Stimulated activated CD4-positive, alpha-beta T cell treated with anti-CD3 and anti-CD28 coated beads, Interleukin-2, amount 100 ng/mL, for 24 hours (primary cell): ENCODE measurements around the gene ASB1.
"Not testable (repeated sequence)": the region's sequence is repeated elsewhere in the genome, so short reads cannot be mapped to it uniquely, and the experiment has no call there.

Experiments used
- DNase-seq, 2 donors: peaks; one replicate each; pipeline ENCODE4 v3.0.0-alpha.2; 2020

Gene ASB1

DNA sequence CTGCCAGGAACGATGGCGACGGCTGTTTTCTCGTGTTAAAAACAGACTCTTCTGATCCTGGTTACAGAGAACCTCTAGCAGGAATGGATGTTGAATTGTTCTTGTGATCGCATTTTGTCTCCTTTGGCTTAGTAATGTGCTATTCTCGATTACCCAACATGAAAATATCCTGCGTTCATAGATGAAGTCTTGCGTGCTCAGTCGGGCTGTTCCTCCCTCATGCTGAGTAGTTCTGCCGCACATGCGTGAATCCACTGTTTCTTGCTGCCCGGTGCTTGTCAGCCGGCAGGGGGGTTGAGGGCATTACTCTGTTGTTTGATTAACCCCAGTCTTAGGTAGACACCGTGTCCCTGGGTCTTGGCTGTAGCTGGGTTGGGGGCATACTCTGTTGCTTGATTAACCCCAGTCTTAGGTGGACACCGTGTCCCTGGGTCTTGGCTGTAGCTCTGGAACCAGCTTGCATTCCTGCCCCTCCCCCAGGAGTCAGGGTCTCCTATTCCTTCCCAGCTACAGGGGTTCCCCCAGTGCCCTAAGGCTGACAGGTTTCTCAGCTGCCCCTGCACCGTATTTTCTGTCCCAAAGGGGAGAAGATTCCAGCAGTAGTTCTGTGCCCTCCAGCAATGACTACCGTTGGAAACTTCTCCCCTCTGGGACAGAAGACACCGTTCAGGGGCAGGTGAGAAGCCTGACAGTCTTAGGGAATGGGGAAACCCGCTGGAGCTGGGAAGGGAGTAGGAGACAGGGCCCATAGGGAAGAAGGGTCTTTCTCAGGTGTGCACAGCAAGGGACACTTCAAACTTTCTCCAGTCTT, 22.1 kb upstream of the ASB1 start:
- no peak for DNase-seq

DNA sequence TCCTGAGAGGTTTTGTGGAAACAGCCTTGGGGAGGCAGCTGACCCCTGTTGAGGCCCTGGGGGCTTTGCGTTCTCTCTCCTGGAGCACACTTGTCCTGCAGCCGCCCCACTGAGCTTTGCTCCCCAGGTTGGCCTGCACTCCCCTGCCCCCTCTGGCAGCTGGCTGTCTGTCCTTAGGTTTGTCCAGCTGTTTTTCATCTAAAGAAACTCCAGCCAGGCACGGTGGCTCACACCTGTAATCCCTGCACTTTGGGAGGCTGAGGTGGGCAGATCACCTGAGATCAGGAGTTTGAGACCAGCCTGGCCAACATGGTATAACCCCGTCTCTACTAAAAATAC, 21.5 kb upstream of the ASB1 start:
- DNase-seq = not testable (repeated sequence)

DNA sequence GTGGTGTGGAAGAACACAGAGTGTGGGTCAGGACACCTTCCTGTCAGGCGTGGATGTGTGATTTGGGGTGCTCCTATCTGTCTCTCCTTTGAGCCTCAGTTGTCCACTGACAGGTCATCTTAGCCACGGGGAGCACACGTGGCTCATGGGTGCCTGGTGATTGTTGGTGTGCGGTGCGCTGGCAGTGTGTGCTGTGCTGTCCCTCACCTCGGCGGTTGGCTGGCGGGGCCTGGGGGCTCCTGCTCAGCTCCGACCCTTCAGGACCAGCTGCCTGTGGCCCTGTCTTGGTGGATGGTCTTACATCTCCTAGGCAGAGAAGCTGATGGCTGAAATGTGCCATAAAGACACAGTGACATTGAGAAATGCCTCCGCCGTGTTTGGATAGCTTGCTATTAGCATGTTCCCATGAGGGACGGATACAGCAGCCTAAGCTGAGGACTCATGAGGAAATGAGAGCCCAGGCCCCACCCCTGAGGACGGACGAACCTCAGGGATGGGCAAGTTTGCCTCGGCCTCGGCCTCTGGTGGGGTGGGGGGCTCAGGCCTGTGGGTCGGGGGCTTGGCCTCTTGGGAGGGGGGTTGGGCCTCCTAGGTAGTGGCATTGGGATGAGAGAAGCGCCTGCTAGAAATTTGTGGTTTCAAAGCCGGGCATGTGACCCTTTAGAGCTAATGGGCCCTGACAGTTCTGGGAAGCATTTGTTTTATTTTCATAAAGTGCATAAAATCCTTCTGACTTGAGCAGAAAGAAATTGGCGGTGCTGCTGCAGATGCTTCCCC, 20.3 kb upstream of the ASB1 start:
- DNase-seq = no peak

DNA sequence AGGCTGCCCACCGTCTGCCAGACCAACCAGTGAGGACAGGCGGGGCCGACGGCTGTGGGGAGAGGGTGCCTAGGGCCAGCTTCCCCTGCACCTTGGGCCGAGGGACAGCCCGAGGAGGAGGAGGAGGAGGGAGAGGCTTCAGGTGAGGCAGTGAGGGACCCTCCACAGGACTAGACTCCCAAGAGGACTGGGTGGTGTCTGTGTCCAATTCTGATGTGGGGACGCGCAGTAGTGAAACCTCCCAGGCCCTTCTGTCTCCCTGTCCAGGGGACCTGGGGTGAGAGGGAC, 19.8 kb upstream of the ASB1 start:
- no peak for DNase-seq

DNA sequence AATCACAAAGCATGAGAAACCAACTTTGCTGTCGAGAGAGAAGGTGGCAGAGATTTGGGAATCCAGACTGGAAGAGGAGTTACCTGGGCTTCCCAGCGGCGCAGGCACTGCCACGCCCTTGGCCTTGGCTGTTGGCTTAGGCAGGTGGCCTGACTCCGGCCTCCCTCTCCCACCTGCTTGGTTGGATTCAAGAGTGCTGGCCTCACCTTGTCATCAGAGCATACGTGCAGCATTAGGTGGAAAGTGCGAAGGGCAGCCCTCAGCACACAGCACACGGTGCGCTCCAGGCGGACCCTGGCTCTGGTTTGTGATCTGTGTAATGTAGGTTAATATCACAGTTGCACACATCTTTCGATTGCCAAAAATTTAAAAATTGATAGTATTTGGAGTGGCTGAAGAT, 19.2 kb upstream of the ASB1 start:
- no peak for DNase-seq

DNA sequence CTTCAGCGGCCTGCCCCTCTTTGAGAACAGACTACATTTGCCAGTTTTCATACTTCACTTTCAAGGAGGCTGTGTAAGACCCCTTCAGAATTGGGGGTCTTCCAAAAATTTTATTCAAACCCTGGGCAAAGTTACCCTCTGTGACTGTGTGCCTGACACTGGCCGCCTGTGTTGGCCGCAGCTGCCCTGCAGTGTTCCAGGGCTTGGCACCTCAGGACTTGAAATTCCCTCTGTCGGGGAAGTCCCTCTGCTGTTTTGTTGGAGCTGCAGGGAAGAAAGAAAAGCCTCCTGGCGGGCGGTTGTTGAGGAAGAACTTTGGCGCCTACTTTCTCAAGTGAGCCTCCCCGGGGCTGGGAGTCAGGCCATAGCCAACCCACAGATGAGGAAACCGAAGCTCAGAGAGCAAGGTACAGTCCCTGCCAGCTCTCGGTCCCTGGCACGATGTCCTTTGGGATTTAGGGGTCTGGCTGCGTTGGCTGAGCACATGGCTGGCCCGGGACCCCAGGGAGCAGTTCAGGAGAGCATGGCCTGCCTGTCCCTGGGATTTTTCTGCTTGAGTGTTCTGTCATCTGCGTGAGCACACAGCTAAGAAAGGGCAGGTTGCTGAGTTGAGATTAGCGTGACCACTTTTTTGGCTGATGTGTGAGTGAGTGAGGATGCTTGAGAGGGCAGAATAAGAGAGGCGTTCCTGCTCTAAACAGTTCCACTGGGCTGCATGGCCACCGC, 17.9 kb upstream of the ASB1 start:
- no peak for DNase-seq

DNA sequence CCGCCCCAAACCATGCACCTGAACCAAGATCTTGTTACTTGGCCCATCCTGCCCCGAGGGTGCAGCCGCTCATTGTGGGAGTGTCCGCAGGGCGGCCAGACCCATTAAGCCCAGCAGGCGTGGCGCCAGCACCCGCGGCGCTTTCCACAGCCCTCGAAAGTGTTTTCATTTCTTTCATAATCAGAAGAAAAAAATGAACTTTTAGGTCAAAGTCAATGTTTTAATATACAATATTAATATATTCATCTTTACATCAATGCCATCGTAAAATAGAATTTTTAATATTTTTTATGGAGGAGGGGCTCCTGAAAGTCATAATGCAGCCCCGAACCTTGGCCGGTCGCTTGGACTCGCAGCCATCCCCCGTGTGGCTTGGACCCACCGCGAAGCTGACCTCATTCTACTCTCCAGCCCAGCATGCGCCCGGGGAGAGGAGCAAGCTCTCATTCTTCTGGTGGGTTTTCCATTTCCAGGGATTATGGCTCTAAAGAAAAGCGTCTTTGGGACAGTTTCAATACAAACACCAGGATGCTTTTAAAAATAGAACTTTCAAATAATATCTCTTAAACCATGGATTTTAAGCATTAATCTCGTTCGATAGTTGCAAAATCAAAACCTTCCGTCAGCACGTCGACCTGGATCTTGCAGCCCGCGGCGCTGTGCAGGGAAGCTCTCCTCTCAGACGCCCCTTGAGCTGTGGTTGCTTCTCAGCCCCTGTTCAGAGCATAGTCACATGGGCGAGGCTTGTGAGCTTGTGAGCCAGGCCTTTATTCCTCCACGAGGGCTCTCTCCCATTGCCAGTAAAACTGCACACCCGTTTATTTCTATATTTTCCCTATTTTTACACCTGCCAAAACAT, 17.2 kb upstream of the ASB1 start:
- no peak for DNase-seq

DNA sequence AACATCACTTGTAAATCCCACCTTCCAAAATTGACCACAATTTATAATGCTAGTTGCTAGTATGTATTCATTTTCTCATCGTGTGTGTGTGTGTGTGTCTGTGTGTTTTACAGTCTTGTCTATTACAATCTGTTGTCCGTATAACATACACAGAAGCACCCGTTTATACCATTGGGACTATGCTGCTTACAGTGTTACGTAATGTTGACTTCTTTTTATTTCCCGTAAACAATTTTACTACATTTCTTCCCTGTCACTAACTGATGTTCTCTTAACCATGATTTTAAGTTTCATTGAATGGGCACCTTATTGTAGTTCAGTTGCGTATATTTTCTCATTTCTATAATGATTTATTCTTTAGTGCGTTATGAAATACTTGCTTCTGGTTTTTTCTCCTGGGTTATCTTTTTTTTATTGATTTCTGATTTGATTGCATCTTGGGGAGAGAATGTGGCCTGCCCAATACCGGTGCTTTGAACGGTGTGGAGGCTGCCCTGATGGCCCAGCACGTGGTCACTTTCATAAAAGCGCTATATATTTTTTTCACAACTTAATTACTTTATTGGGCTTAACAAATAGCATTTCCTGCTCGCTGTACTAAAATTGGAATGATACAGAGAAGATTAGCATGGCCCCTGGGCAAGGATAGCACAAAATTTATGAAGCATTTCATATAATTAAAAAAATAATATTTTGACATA, 14.5 kb upstream of the ASB1 start:
- DNase-seq = no peak

DNA sequence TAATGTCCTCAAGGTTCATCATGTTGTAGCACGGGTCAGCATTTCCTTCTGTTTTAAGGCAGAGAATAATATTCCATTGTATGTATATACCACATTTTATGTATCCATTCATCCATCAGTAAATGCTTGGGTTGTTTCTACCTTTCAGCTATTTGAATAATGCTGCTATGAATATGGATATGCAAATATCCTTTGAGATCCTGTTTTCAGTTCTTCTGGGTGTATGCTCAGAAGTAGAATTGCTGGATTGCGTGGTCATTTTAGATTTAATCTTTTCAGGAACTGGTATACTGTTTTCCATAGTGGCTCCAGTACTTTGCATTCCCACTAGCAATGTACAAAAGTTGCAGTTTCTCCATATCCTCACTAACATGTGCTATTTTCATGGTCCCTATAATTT, 13.4 kb upstream of the ASB1 start:
- no peak for DNase-seq

DNA sequence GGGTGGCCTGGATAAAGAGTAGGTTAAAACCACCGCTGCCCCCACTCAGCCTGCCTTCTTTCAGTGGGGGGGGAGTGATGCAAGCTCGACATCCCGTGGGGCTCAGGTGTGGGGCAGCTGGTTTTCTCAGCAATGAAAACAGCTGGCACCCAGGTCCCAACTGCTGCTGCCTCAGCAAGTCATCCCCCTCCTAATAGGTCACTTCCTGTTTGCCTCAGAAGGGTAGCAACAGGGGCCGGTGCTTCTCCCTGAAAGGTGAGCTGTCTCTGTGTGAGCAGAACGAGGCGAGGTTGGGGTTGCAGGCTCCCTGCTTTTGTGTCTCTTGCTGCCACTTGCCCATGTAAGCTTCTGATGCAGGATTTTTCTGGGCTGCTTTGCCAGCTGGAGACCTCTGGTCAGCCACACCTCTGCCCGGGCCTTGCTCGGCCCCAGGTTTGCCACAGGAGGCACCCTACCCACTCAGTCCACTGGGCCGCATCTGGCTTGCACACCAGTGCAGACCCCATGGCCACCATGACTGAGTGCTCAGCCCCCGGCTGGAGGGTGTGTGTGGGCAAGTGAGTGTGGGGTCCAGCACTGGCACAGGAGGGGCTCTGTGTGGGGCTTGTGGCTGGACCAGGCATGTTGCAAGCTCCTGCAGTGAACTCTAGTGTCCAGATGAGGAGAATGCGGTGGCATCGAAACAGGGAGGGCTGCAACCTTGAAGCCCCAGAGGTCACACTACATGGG, 11.5 kb upstream of the ASB1 start:
- peak in 1 of 2 donors; percentile 14 for DNase-seq

DNA sequence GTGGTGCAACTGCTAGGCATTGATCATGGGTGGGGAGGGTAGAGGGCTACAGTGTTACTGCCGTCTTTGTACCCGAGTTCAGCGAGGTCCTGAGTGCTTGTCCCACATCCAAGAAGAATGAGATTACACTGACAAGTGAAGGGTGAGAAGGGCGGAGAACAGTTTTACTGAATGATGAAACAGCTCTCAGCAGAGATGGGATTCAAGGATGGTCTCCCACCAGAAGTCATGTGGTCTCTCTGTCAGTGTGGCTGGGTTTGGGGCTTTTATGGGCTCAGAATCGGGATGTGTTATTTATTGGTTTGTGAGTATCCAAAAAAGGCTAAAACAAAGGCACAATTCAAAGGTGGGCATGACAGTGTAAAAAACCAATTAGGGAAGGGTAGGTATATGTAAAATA, 10.8 kb upstream of the ASB1 start:
- no peak for DNase-seq

DNA sequence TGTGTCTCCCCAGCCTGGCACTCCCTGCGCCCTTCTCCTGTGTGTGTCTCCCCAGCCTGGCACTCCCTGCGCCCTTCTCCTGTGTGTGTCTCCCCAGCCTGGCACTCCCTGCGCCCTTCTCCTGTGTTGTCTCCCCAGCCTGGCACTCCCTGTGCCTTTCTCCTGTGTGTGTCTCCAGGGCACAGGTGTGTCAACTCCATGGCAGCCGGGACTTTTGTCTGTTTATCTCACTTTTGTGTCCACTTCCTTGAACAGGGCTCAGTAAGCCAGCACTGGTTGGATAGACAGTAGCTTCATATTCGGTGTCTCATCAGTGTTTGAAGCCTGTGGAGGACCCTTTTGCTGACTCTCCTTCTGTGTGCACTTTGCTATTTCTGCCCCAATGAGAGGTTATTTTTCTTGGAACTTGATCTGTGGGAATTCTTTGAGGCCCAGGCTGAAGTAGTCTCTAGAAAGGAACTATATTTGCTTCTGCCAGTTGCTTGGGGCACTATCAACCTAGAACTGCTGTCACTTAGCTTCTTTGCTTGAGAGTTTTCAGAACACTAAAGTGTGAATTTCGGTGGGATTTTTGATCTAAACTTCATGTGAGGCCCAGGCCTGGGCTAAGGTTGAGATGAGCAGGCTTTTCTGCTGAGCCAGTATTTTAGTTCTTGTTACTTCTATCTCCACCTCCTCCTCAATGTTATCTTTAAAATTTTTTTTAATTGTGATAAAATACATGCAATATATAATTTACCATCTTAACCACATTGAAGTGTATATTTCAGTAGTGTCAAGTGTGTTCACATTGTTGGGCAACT, 8.3 kb upstream of the ASB1 start:
- no peak for DNase-seq

DNA sequence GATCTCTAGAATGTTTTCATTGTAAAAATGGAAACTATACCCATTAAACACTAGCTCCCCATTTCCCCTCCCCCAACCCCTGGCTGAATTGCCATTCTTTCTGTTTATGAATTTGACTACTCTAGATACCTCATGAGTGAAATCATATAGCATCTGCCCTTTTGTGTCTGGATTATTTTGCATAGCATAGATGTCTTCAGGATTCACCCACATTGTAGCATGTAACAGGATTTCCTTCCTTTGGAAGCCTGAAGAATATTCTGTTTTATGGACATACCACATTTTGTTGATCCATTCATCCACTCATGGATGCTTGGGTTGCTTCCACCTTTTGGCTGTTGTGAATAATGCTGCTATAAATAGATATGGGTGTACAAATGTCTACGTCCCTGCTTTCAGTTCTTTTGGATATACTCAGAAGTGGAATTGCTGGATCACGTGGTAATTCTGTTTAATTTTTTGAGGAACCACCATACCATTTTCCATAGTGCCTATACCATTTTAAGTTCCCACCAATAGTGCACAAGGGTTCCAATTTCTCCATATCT, 7.7 kb upstream of the ASB1 start:
- DNase-seq = no peak

DNA sequence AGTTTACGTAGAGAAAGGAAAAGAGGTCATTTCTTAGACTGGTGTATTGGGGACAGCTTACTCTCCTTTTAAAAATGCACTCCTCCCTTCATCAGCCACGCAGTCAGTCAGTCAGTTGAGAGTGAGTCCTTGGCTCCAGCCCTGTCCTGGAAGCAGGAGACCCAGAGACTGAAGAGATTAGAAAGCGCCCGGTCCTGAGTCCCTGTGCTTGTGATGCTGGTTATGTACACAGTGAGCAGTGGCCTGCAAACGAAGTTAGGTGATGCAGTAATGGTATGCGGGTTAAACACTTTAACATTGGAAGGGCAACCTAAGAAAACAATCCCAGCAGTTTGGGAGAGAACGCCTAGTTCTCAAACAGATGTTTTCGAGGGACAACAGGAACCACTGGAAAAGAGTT, 6.3 kb upstream of the ASB1 start:
- no peak for DNase-seq

DNA sequence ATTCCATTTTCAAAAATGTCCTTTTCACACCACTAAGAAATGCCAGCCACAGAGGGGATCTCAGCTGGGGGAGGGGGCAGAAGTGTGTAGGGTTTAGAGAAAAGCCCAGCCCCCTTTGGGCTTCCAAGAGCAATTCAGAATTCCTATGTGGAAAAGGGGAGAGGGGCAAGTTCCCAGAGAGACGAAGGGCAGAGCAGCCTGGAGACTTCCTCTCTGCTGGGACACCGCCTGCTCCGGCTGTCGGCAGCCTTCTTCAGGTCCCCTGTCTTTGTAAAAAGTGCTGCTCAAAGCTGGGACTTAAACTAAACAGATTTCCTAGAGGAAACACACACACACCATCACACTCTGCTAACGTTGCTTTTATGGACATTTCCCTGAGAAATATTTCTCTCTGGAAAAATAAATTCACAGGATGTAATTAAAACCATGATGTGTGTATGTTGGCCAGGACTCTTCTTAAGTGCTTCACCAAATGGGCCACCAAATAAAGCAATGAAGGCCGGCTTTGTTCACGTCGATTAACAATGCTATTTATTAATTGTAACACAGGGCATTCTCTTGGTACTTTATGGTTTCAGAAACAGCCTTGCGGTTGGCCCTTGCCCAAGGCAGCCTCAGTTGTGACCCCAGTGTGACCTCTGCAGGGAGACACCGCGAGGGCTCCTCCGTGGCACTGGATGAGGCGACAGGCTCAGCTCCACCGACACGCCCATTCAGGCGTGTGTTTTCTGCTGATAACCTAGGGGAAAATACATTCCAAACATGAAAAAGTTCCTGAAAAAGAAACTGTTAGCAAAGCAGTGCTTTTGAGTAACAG, 5.6 kb upstream of the ASB1 start:
- no peak for DNase-seq

DNA sequence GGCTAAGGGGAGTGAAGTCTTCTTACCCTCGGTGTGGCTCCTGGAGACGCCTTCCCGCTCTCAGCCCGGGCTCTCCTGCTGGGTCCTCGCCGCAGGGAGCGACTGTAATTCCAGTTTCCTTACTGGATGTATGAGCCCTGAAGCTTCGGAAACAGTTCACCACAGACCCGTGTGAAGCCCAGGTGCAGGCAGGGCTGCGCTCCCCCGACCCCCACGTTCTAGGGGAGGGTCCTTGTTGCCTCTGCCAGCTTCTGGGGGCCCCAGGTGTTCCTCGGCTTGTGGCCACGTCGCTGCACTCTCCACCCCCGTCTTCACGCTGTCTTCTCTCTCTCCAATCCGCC, 5.1 kb upstream of the ASB1 start:
- no peak for DNase-seq

DNA sequence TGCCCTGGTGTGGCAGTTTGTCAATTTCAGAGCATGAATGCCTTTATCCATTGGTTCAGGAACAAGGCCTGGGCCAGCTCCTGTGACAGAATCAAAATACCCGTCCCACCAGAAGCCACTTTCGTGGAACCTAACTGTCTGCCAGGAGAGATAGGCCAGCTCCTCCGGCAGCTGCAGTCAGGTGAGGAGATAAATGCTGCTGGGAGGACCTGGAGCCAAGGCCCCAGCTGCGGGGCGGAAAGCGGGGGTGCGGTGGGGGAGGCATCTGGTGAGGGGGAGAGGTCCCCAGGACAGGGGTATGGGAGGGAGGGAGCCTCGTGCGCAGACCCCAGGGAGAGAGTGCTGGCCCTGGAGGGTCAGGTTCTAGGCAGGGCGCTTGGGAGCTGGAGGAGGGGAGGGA, 4.4 kb upstream of the ASB1 start:
- no peak for DNase-seq

DNA sequence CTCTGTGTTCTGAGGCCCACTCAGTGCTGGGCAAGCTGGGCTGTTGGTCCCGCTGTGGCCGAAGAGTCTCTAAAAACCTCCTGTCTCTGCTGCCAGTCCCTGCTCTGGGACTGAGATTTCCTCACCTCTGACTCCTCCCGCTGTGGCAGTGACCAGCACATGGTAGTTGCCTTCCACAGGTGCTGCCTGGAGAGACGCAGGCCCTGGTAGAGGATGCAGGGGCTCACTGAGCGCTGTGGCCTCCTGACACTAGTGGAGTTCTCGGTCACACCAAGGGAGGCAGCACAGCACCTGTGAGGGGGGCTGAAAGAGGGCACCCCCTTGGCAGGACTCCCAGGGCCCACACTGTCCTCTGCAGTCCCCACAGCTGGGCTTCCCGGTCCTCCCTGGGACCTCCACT, 3.8 kb upstream of the ASB1 start:
- no peak for DNase-seq

DNA sequence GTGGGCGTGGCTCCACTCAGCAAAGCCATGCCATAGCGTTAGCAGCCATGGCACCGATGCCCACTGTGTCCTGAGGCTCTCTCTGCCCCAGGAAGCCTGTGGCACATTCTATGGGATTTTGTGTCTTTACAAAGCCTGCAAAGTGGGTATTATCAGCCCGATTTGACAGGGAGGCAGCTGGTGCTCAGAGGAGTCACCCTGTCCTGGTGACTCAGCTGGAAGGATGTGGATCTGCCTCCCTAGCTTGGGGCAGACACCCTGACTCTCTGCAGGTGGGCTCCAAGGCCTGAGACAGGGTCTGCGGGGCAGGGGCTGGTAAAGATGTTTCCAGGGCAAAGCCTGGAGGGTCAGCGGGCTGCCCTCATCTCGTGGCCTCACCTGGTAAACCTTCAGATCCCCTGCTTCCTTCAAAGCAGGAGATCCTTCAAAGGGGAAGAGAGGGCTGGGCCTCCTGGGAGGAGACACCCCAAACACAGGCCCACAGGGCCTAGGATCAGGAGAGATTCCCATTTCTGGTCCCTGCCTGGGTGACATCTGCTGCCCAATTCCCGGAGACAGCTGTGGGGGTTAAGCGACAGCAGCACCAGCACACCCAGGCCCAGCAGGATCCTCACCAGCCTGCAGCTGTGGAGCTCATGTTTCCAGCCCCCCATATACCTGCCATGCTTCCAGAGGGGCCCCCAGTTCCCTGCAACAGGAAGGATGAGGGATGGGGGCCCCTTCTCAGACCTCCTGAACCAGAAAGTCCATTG, 3.0 kb upstream of the ASB1 start:
- DNase-seq = no peak
